Neuronal stem cell (in vitro differentiated cells): ENCODE data around the gene BARX1.
A peak's percentile ranks its signal among the peaks of the same experiment; 100 is the strongest.

ENCODE experiments used
- DNase-seq: peaks from one replicate; pipeline ENCODE4 v3.0.0-alpha.2; 2013; ENCODE audit warnings: low spot score
- H2AFZ ChIP-seq: one replicate; pipeline ENCODE4 v1.6.1; 2013; ENCODE audit warnings: mild to moderate bottlenecking, low read length, inconsistent platforms
- H2AK5ac ChIP-seq: 2 replicates; pipeline ENCODE4 v1.6.1; 2013; ENCODE audit warnings: low read depth, mild to moderate bottlenecking, inconsistent platforms, low read length, moderate library complexity, mixed read lengths
- H2BK120ac ChIP-seq: 2 replicates; pipeline ENCODE4 v1.6.1; 2013; ENCODE audit warnings: low read depth, mild to moderate bottlenecking, inconsistent platforms, low read length, moderate library complexity, mixed read lengths
- H2BK12ac ChIP-seq: one replicate; pipeline ENCODE4 v1.6.1; 2013; ENCODE audit warnings: low read length, inconsistent platforms
- H2BK15ac ChIP-seq: 2 replicates; pipeline ENCODE4 v1.6.1; 2013; ENCODE audit warnings: mild to moderate bottlenecking, low read length, inconsistent platforms, mixed read lengths
- H2BK5ac ChIP-seq: one replicate; pipeline ENCODE4 v1.6.1; 2013; ENCODE audit warnings: inconsistent platforms, mild to moderate bottlenecking, low read length, moderate library complexity
- H3K14ac ChIP-seq: one replicate; pipeline ENCODE4 v1.6.1; 2013; ENCODE audit warnings: low read length, inconsistent platforms
- H3K18ac ChIP-seq: 2 replicates; pipeline ENCODE4 v1.6.1; 2013; ENCODE audit warnings: low read length, inconsistent platforms
- H3K23ac ChIP-seq: 2 replicates; pipeline ENCODE4 v1.6.1; 2013; ENCODE audit warnings: low read depth, mild to moderate bottlenecking, mixed read lengths, low read length, inconsistent platforms; ENCODE audit not compliant: poor library complexity
- H3K27ac ChIP-seq: replicated peaks from 3 replicates; pipeline ENCODE4 v1.5.1; 2013; ENCODE audit warnings: low read length, inconsistent platforms
- H3K27me3 ChIP-seq, 3 experiments: 2 replicates each; pipeline ENCODE4 v1.6.1; 2013; ENCODE audit warnings: low read length in 3 of 3, mild to moderate bottlenecking in 2 of 3, inconsistent platforms in 1 of 3, low read depth in 1 of 3, mixed read lengths in 1 of 3, moderate library complexity in 1 of 3; ENCODE audit not compliant: control insufficient read depth in 3 of 3, insufficient read depth in 3 of 3
- H3K36me3 ChIP-seq, 2 donors: replicated peaks in 1 of 2; 2 replicates each; pipeline ENCODE4 v1.6.1; 2013; ENCODE audit warnings: low read length in 2 of 2; ENCODE audit not compliant: control insufficient read depth in 2 of 2, insufficient read depth in 2 of 2
- H3K4ac ChIP-seq: 2 replicates; pipeline ENCODE4 v1.6.1; 2013; ENCODE audit warnings: inconsistent platforms, mild to moderate bottlenecking, low read length, moderate library complexity
- H3K4me1 ChIP-seq, 2 donors: 1 replicate in 1 of 2; 2 replicates in 1 of 2; pipeline ENCODE4 v1.6.1; 2013; ENCODE audit warnings: low read length in 2 of 2, low read depth in 1 of 2; ENCODE audit not compliant: control insufficient read depth in 2 of 2, insufficient read depth in 1 of 2
- H3K4me2 ChIP-seq: one replicate; pipeline ENCODE4 v1.6.1; 2013; ENCODE audit warnings: mild to moderate bottlenecking, low read length, inconsistent platforms; ENCODE audit not compliant: insufficient read depth, poor library complexity, severe bottlenecking
- H3K4me3 ChIP-seq, 2 donors: 2 replicates each; pipeline ENCODE4 v1.5.1; 2013; ENCODE audit warnings: low read length in 2 of 2, mild to moderate bottlenecking in 2 of 2, inconsistent platforms in 1 of 2, moderate library complexity in 1 of 2
- H3K79me1 ChIP-seq: one replicate; pipeline ENCODE4 v1.6.1; 2013; ENCODE audit warnings: low read depth, mild to moderate bottlenecking, inconsistent platforms, low read length, moderate library complexity
- H3K9ac ChIP-seq: one replicate; pipeline ENCODE4 v1.6.1; 2013; ENCODE audit warnings: mild to moderate bottlenecking, low read depth, low read length, inconsistent platforms; ENCODE audit not compliant: poor library complexity
- H3K9me3 ChIP-seq, 2 donors: replicated peaks in 1 of 2; 2 replicates each; pipeline versions ENCODE3 to v1.6.1; 2013; ENCODE audit warnings: low read length in 2 of 2, mild to moderate bottlenecking in 2 of 2, inconsistent platforms in 1 of 2, low read depth in 1 of 2, mixed read lengths in 1 of 2, moderate library complexity in 1 of 2; ENCODE audit not compliant: control insufficient read depth in 2 of 2, insufficient read depth in 1 of 2
- H4K8ac ChIP-seq: one replicate; pipeline ENCODE4 v1.6.1; 2013; ENCODE audit warnings: low read depth, mild to moderate bottlenecking, inconsistent platforms, low read length, moderate library complexity
- H4K91ac ChIP-seq: one replicate; pipeline ENCODE4 v1.6.1; 2013; ENCODE audit warnings: low read length, low read depth, mild to moderate bottlenecking, inconsistent platforms; ENCODE audit not compliant: poor library complexity
- WGBS, 2 donors: extraction: QIAGEN DNeasy Blood & Tissue Kit; methylation state at CpG; one replicate each; pipeline ENCODE4 v1.1.7; 2013; ENCODE audit warnings: missing lambda C conversion rate in 2 of 2, mixed read lengths in 1 of 2; ENCODE audit not compliant: insufficient read length in 2 of 2, insufficient replicate concordance in 1 of 2; ENCODE audit errors: extremely low coverage in 2 of 2; 5-methylcytosine and 5-hydroxymethylcytosine counted together

The BARX1 gene

DNA sequence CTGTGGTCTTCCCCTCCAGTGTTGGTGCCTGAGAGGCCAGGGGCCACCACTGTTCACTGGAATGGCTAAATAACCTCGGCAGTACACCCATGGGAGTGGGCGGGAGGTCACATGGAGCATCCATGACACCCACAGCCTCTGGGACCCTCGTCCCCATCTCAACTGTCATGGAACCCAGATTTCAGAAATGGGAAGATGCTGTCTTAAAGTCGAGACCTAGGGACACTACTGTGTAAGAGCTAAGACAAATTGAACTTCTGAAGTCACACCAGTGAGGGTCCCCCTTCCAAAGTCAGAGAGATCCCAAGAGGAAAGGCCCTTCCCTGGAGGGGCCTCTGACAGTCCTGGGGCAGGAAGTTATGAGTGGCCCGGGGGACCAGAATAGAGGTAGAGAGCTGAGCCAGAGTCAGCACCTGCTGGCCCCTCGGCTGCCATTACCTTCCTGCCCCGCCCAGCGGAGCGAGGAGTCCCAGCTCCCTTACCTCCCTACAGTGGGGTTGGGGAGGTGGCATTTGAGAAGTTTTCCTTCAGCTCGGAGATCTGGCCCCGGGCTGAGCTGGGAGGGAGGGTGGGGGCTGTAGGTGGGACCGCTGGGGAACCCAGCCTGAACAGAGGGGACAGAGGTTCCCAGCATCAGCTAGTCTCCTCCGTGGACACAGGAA, 7.6 kb downstream of the BARX1 start:
- Histone ChIP-seq H3K79me1 (no peaks in the 10 kb centered on the region), H3K4ac (no peak overlapping the region), H2BK120ac (no peak overlapping the region), H4K91ac (no peak overlapping the region), H3K9ac (no peak overlapping the region), H3K27ac (no peak overlapping the region), H3K4me3 (no peak overlapping the region), H3K4me1 (peaks cover 0 to 15% of the 10 kb centered on the region in 2 donors), H2BK15ac (no peak overlapping the region), H3K14ac (no peak overlapping the region), H2AK5ac (no peak overlapping the region), H2BK5ac (no peak overlapping the region), H3K4me2 (no peak overlapping the region), H3K23ac (peak overlapping the region; percentile 75), H3K18ac (no peak overlapping the region), H3K36me3 (no peaks in the 10 kb centered on the region), H3K27me3 (peaks cover 74 to 100% (median 99%) of the 10 kb centered on the region in 3 experiments), H3K9me3 (peaks cover 13 to 18% of the 10 kb centered on the region in 2 donors), H2BK12ac (no peak overlapping the region), H4K8ac (no peak overlapping the region), H2AFZ (no peak overlapping the region)
- WGBS, 2 donors: no CpG with 5 or more reads among the region's 13 CpGs
- DNase-seq: no peak

DNA sequence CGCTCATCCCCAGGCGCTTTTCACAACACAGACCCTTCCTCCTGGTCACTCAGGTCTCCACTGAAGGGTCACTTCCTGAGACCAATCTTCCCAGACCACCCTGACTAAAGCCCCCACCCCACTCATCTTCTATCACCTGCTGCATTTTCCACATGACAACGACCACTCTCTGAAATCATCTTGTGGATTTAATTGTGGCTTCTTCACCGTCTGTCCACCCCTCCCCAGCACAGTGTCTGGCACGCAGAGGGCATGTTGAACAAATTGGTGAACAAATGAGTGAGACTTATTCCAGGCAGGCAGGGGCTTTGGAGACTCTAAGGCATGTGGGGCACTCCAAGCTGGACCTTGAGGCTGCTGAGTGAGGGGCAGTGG, 8.8 kb downstream of the BARX1 start:
- Histone ChIP-seq H2AFZ (no peak overlapping the region), H2BK15ac (no peak overlapping the region), H3K18ac (peak overlapping the region; percentile 84), H3K9me3 (peaks cover 13 to 17% of the 10 kb centered on the region in 2 donors), H3K79me1 (no peaks in the 10 kb centered on the region), H2BK5ac (no peak overlapping the region), H2BK12ac (no peak overlapping the region), H4K8ac (no peak overlapping the region), H2AK5ac (peak overlapping the region; percentile 40), H3K4me3 (no peak overlapping the region), H2BK120ac (no peak overlapping the region), H3K36me3 (no peaks in the 10 kb centered on the region), H3K9ac (no peak overlapping the region), H3K23ac (peak overlapping the region; percentile 46), H3K27me3 (peaks cover 62 to 100% (median 94%) of the 10 kb centered on the region in 3 experiments), H3K14ac (no peak overlapping the region), H3K27ac (no peak overlapping the region), H3K4me1 (peaks cover 0 to 17% of the 10 kb centered on the region in 2 donors), H3K4ac (no peak overlapping the region), H4K91ac (no peak overlapping the region), H3K4me2 (peak overlapping the region; percentile 54)
- DNase-seq: no peak
- no CpG with 5 or more reads among the region's 5 CpGs for WGBS, 2 donors

DNA sequence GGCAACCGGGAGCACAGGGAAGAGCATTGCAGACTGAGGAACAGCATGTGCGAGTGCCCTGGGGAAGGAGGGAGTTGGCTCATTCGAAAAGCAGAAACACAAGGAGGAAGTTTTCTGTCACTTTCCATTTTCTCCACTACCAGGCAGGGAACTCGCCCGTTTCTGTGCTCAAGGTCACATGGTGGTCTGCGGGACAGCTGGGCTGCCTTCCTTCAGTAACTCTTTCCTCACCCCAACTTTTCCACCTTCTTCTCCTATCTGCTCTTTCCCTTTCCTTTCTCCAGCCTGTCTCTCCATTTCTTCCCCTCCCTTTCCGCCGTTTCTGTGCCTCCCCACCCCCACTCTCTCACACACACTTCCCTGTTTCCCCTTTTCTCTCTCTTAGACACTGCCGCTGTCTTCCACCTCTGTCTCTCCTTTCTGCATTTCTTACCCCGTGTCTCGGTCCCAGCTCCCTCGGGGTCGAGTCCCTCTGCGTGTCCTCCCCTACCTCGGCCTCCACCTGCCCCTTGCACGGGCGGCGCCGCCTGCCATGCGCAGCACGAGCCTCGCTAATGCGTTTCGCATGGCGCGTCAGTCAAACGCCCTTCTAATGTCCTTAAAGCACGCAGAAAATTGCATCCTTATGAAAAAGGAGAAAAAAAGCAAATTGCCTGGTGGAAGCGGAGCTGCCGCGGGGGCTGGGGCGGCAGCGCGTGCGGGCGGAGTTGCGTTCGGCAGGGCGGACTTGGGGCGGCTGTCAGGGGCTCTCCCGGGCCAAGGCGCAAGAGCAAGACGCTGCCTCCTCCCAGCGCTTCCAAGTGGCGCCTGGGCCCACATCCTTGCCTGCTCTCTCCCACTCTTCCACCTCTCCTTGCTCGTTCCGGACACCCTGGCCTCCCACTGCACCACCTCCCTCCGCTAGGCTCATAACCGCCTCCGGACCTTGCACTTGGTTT, 9.5 kb downstream of the BARX1 start:
- Histone ChIP-seq H2BK5ac (no peak overlapping the region), H2BK12ac (no peak overlapping the region), H3K4me2 (peak overlapping the region; percentile 54), H2BK15ac (no peak overlapping the region), H3K79me1 (no peaks in the 10 kb centered on the region), H3K9ac (peak overlapping the region; percentile 60), H3K27me3 (peaks cover 56 to 100% (median 87%) of the 10 kb centered on the region in 3 experiments), H3K36me3 (no peaks in the 10 kb centered on the region), H3K27ac (no peak overlapping the region), H2BK120ac (no peak overlapping the region), H3K4ac (no peak overlapping the region), H3K4me3 (no peak overlapping the region), H4K91ac (no peak overlapping the region), H3K23ac (peak overlapping the region; percentile 53), H3K18ac (peak overlapping the region; percentile 84), H2AFZ (peak overlapping the region; percentile 35), H3K14ac (no peak overlapping the region), H4K8ac (no peak overlapping the region), H3K4me1 (peaks cover 0 to 17% of the 10 kb centered on the region in 2 donors), H2AK5ac (peak overlapping the region; percentile 40), H3K9me3 (peaks cover 11 to 14% of the 10 kb centered on the region in 2 donors)
- DNase-seq: no peak
- WGBS, 2 donors: no CpG with 5 or more reads among the region's 50 CpGs

DNA sequence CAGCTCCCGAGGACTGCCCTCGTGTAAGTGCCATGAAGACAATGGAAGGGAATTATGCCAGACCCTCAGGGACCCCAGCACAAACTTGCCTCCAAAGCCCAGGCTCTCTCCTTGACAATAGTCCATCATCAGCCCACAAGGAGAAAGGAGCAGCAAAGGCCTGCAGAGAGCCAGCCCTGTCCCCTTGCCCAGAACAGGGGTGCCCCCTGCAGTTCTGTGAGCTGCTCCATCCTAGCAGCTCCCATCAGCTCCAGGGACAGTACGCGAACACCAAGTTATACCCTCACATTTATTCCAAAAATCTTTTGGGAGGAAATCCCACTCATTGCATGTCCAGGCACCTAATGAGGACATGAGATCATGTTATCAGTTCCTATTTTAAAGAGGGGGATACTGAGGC, 11.1 kb downstream of the BARX1 start:
- H3K27ac ChIP-seq: no peak overlapping the region
- H2BK12ac ChIP-seq: no peak overlapping the region
- H3K23ac ChIP-seq: no peak overlapping the region
- H2BK5ac ChIP-seq: no peak overlapping the region
- peaks cover 0 to 14% of the 10 kb centered on the region in 2 donors for H3K4me1 ChIP-seq
- H3K4me3 ChIP-seq: no peak overlapping the region
- peaks cover 39 to 93% (median 71%) of the 10 kb centered on the region in 3 experiments for H3K27me3 ChIP-seq
- no peak overlapping the region for H2AK5ac ChIP-seq
- no peak overlapping the region for H2AFZ ChIP-seq
- no peak overlapping the region for H2BK15ac ChIP-seq
- H3K36me3 ChIP-seq: no peaks in the 10 kb centered on the region
- H3K9me3 ChIP-seq: peaks cover 0 to 2% of the 10 kb centered on the region in 2 donors
- no peak overlapping the region for H4K8ac ChIP-seq
- no CpG with 5 or more reads among the region's 4 CpGs for WGBS, 2 donors
- no peak overlapping the region for H3K18ac ChIP-seq
- H3K79me1 ChIP-seq: no peaks in the 10 kb centered on the region
- no peak overlapping the region for H3K4ac ChIP-seq
- H3K14ac ChIP-seq: no peak overlapping the region
- H3K4me2 ChIP-seq: no peak overlapping the region
- H3K9ac ChIP-seq: no peak overlapping the region
- H2BK120ac ChIP-seq: no peak overlapping the region
- no peak overlapping the region for H4K91ac ChIP-seq
- no peak for DNase-seq
